Fibroblast of pulmonary artery (primary cell): Measurements from ENCODE around the gene PDE9A.

Experiments
- DNase-seq: peaks from one replicate; pipeline ENCODE4 v3.0.0-alpha.2; 2010; ENCODE audit warnings: low read depth
- H3K4me3 ChIP-seq: replicated peaks from 2 replicates; pipeline ENCODE4 v1.5.1; 2011; ENCODE audit warnings: low read depth, mild to moderate bottlenecking, control low read depth, low read length, moderate library complexity
- TF ChIP-seq, protein P1 (sequence below): IDR thresholded peaks from 2 replicates; pipeline ENCODE4 v1.5.1; 2011; ENCODE audit warnings: mild to moderate bottlenecking, control low read depth, low read length, inconsistent platforms; ENCODE audit errors: missing control alignments

The PDE9A gene

DNA sequence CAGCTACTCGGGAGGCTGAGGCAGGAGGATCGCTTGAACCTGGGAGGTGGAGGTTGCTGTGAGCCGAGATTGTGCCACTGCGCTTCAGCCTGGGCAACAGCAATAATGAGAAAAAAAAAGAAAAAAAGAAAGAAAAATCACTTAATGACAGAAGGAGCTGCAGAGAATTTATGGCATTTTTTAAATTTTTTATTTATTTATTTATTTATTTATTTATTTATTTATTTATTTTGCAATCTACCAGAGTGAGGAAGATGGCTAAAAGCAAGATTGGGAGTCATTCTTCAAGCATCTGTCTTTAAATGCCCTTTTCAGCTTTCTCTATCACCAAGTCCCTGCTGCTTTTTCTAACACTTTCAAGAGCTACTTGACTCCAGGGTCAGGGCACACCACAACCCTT, 134.2 kb downstream of the PDE9A start:
- TF ChIP-seq, protein P1, sequence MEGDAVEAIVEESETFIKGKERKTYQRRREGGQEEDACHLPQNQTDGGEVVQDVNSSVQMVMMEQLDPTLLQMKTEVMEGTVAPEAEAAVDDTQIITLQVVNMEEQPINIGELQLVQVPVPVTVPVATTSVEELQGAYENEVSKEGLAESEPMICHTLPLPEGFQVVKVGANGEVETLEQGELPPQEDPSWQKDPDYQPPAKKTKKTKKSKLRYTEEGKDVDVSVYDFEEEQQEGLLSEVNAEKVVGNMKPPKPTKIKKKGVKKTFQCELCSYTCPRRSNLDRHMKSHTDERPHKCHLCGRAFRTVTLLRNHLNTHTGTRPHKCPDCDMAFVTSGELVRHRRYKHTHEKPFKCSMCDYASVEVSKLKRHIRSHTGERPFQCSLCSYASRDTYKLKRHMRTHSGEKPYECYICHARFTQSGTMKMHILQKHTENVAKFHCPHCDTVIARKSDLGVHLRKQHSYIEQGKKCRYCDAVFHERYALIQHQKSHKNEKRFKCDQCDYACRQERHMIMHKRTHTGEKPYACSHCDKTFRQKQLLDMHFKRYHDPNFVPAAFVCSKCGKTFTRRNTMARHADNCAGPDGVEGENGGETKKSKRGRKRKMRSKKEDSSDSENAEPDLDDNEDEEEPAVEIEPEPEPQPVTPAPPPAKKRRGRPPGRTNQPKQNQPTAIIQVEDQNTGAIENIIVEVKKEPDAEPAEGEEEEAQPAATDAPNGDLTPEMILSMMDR, result no peak
- no peak for DNase-seq
- no peak overlapping the region for H3K4me3 ChIP-seq

DNA sequence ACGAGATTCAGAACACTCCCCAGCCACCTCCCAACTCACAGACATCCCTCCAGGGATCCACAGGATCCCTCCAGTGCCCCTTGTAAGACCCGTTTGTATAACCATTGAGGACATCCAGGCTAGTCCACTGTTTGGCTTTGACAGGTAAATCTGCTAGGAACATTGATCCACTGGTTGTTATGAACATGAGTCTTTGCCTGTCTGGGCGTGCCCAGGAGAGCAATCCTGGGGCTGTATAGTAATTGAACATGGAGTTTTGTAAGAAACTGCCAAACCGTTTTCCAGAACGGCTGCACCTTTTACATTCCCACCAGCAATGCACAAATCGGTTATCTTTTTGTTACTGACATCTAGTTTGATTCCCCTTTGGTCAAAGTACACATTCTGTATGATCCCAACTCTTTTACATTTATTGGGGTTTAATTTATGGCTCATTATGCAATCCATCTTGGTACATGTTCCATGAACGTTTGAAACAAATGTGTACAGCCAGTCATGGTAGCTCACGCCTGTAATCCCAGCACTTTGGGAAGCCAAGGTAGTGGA, 137.2 kb downstream of the PDE9A start:
- no peak overlapping the region for H3K4me3 ChIP-seq
- no peak for DNase-seq
- TF ChIP-seq, protein P1, result no peak

DNA sequence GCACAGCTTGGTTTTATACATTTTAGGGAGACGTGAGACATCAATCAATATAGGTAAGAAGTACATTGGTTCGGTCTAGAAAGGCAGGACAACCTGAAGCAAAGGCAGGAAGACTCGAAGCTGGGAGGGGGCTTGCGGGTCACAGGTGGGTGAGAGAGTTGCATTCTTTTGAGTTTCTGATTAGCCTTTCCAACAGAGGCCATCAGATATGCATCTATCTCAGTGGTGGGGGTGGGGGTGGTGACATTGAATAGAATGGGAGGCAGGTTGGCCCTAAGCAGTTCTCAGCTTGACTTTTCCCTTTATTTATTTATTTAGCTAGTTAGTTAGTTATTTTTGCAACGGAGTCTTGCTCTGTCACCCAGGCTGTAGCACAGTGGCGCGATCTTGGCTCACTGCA, 140.4 kb downstream of the PDE9A start:
- no peak for DNase-seq
- TF ChIP-seq, protein P1, result no peak
- H3K4me3 ChIP-seq, result no peak overlapping the region

DNA sequence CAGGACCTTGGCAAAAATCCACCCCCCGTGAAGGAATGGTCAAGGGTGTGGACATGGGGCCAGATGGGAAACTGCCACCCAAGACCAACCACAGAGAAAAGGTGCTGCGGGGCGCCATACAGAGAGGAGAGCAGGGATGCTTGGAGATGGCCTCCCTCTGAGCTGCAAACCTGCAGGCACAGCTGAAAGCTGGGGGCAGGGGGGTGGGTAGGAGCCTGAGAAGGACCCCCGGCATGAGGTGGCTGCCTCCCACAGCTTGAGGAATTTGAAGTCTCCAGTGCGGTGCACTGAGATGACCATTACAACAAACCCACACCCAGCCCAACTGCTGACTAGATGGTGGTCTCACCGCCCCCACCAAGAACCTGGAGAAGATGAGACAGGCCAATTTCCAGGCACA, 141.1 kb downstream of the PDE9A start:
- DNase-seq, result no peak

DNA sequence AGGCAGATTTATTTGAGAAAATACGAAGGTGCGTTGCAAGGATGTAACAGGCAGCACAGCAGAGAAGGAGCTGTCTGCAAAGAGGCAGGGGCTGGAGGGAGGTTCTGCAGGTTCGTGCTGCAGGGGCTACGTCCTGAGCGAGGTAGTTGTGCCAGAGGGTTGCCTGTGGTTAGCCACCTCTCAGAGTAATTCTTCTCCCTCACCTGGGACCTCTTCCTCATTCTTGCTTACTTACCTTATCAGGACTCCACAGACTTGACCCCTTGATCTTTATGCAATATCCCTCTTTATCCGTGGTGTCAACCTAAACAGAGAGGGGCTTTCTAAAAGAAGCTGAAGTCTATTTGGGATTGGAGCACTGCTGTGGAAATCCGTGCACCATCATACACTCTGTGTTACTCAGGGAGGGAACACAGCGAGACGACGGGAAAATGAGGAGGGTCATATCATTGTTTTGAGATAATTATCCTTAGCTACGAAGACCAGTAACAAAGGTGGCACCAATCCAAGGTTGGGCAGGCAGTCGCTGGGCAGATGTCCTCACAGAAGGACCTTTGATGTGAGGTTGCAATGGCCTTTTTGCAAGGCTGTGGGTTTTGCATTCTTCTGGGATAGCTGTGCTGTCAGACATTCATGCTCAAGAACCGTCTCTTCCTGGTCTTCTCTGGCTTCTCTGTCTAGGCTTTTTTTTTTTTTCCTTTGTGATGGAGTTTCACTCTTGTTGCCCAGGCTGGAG, 143.1 kb downstream of the PDE9A start:
- H3K4me3 ChIP-seq, result no peak overlapping the region
- no peak for DNase-seq
- TF ChIP-seq, protein P1, result no peak

More for the DNA sequence above, 141.1 kb downstream of the PDE9A start:
- H3K4me3 ChIP-seq, result no peak overlapping the region
- TF ChIP-seq, protein P1, result no peak

DNA sequence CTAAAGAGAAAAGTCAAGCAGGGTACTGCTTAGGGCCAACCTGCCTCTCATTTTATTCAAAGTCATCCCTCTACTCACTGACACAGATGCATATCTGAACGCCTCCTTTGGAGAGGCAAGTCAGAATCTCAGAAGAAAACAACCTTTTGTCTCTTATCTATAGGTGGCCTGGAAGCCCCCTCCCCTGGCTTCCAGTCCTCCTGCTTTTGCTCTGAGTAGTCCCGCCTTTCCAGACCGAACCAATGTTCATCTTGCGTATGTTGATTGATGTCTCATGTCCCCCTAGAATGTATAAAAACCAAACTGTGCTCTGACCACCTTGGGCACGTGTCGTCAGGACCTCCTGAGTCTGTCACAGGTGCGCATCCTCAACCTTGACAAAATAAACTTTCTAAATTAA, 144.1 kb downstream of the PDE9A start:
- no peak for DNase-seq
- TF ChIP-seq, protein P1, result no peak

DNA sequence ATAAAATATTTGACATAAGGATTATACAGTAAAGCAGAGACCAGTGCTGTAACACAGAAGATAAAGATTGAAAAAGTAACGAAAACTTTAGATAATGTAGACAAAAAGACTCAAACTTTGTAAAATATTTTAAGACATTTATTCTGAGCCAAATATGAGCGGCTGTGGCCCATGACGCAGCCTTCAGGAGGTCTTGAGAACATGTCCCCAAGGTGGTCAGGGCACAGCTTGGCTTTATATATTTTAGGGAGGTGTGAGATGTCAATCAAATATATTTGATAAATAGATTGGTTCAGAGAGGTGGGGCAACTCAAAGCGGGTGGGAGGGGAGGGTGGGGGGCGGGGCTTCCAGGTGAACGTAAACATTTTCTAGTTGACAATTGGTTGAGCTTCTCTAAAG, 144.7 kb downstream of the PDE9A start:
- TF ChIP-seq, protein P1, result no peak
- no peak for DNase-seq
- H3K4me3 ChIP-seq, result no peak overlapping the region

More for the DNA sequence above, 144.1 kb downstream of the PDE9A start:
- no peak overlapping the region for H3K4me3 ChIP-seq
